Cardiac fibroblast (primary cell): Measurements from ENCODE around the gene DDX42.
A peak's percentile ranks its signal among the peaks of the same experiment; 100 is the strongest.
"Not testable (repeated sequence)": the region's sequence is repeated elsewhere in the genome, so short reads cannot be mapped to it uniquely, and the experiment has no call there.

Source experiments
- DNase-seq, 2 donors: peaks; one replicate each; pipeline versions ENCODE4 v3.0.0 to v3.0.0-alpha.2; 2010; ENCODE audit warnings: low read depth in 2 of 2
- H3K4me3 ChIP-seq, 2 donors: replicated peaks in 1 of 2; 1 replicate in 1 of 2; 2 replicates in 1 of 2; pipeline ENCODE4 v1.5.1; 2011; ENCODE audit warnings: low read depth in 2 of 2, low read length in 2 of 2, mild to moderate bottlenecking in 2 of 2, moderate library complexity in 1 of 2
- CTCF ChIP-seq: IDR thresholded peaks from one replicate; pipeline ENCODE4 v1.5.1; 2011; ENCODE audit warnings: low read depth, mild to moderate bottlenecking, low read length, inconsistent platforms

Gene DDX42

DNA sequence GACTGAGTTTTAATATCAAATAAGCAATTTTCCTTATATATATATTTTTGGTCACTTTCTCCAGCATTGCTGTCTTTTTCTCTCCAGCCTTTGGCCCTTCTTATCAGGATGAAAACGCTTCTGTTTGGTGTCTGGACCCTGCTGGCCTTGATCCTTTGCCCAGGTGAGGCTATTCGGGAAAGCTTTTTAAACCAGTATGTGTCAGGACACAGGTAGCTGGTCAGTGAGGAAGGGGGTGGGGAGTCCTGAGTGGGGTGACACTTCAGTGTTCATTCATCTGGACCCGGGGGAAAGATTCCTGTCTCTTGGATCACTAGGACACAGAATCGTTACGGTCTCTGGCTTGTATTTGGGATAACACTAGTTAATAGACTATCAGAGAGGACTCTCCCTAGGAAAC is 80.7 kb downstream of the DDX42 start:
- no peak for TF ChIP-seq CTCF
- no peak overlapping the region for H3K4me3 ChIP-seq
- no peak for DNase-seq

DNA sequence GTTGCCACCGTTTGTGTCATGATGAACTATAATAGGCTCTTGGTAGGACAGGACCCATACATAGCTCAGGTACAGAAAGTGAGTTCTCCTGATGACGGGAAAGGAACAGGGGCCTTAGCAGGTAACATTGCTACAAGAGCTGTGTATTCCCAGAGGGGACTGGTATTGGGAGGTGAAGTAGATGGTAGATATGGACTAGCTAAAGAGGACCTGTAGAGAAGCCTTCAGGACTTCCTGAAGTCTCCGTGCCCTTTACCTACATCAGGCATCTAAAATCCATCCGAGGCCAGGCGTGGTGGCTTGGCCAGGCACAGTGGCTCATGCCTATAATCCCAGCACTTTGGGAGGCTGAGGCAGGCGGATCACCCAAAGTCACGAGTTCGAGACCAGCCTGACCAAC is 81.2 kb downstream of the DDX42 start:
- no peak for DNase-seq
- TF ChIP-seq CTCF: no peak
- H3K4me3 ChIP-seq: no peak overlapping the region

GRCh38 chr17:63856425-63856824 is 82.5 kb downstream of the DDX42 start:
- not testable (repeated sequence) for DNase-seq

GRCh38 chr17:63859257-63859656 is 85.3 kb downstream of the DDX42 start:
- H3K4me3 ChIP-seq: no peak overlapping the region
- DNase-seq: no peak
- TF ChIP-seq CTCF: no peak

More at GRCh38 chr17:63856425-63856824, 82.5 kb downstream of the DDX42 start:
- H3K4me3 ChIP-seq: not testable (repeated sequence)

DNA sequence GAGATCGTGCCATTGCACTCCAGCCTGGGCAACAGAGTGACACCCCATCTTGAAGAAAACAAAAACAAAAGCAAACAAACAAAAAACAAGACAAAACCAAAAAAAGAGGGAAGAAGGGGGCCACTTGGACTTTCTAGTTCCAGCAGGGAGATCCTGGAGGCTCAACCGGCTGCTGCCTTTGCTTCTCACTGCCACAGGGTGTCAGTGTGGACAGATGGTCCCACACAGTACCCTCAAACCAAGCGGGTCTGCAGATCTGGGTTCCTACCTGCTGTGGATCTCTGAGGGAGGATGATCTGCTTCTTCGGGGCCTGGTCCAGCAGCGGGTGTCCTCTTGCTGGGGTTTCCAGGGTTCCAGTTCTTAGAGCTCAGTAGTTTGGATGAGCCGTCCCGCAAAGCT is 92.7 kb downstream of the DDX42 start:
- H3K4me3 ChIP-seq, DNase-seq: not testable (repeated sequence)
- peak; percentile 27 for TF ChIP-seq CTCF
